Activated CD4-positive, alpha-beta T cell treated with anti-CD3 and anti-CD28 coated beads for 1 hour (primary cell): ENCODE results near the gene LCAT.
"Not testable (repeated sequence)": the region's sequence is repeated elsewhere in the genome, so short reads cannot be mapped to it uniquely, and the experiment has no call there.

Experiments
- DNase-seq: peaks from one replicate; pipeline ENCODE4 v3.0.0-alpha.2; 2020

The LCAT gene

GRCh38 chr16:67943619-67944504 is at the start of gene LCAT:
LCAT (minus strand) TSS chr16:67944120; CDS start chr16:67944101, 19 bp downstream.
- DNase-seq = no peak

DNA sequence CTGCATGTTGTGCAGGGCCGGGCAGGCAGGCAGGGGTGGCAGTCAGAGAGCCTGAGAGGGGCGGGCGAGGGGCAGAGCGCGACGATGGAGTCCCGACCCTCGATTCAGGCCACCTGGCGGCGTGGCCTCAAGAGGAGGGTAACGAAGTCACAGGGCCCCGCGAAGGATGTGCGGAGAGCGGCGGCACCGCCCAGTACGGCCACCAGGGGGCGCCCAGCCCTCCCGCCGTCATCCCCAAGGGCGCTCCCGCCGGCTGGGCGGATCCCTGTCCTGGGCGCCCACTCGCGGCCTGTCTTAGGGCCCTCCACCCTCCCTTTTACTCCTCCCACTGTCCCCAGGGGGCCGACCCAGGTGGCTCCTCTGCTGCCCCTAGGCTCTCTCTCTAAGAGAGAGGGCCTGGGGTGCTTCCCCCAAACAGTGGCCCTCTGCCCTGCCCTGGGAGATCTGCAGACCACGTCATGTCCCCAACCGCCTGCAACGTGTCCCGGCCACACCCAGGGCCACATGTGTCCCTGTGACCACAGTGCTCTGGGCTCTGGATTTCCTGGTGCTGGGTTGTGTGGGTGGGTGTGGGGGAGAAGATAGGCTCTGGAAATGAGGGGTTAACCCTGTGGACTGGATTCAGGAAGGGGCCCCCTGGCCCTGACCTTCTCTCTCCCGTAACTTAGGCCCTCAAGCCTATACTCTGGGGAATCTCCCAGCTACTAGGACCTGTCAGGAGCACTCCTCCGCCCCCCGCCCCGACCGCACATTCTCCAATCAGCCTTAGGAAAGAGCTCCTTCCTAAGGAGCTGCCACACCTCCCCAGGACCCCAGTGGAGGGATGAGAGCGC is 49.5 kb upstream of the LCAT start:
- DNase-seq = peak; percentile 73

DNA sequence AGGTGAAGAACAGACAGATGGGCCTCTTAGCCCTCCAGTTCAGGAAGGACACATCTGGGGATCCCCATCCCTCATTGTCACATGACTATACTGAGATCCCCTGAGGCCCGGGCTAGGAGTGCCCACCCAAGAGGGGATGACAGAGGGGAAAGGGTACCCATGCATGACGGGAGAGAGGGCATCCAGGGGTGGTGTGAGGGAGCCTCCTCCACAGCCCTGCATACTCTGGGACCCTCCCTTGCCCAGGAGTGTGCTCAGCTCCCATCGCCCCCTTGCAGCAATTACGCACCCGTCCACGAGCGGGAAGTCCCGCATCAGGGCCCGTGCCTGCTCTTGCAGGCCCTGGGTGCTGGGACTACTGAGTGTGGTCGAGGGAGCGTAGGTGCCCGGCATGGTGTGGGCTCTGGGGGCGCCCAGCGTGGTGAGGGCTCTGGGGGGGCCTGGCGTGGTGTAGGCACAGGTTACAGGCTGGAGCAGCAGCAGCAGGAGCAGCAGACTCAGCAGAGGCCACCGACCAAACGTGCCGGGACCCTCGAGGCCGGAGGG is 48.8 kb upstream of the LCAT start:
- DNase-seq = no peak

DNA sequence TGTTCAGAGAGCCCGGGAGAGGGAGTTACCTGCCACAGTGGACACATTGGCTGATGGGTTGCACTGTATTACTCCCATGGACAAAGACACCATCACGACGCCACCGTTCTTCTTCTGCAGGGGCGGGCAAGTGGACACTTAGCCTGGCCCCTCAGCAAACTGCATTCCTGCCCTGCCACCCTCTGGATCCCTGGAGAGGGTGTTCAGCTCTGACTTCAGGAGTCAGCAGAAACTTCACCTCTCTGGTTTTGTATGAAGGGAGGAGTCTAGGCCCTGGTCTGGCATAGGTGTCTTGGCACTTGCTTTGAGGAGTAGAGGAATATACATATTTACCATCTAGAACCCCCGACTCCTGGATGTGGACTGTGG is 46.1 kb upstream of the LCAT start:
- no peak for DNase-seq

DNA sequence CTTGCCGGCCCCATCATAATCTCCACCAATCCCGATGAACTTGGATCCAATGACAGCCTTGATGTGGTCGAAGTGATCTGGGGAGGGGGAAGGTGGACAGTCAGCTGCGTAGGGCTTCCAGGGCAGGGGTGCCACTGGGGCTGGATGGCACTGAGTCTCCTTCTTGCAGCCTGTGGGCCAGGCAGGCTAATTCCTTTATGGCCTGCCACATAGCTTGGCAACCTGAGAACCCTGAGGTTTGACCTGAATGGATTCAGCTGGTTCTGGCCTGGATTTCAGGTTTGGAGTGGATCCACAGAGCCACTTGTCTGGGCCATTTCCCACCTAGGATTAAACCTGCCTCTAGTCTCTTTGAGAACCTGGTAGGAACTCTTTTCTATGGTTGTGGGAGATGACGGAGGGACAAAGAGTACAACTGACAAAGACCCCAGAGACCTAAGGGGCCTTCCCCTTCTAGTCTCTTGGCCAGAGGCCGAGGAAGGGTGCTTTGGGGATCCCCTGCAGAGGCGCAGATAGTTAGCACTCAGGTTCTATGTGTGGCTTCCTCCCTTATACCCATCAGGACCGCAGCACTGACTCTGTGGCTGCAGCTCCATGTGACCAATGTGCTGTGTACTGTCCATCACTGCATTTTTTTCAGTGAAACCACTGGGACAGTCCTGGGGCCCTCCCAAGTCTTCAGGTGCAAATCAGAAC is 45.5 kb upstream of the LCAT start:
- no peak for DNase-seq

DNA sequence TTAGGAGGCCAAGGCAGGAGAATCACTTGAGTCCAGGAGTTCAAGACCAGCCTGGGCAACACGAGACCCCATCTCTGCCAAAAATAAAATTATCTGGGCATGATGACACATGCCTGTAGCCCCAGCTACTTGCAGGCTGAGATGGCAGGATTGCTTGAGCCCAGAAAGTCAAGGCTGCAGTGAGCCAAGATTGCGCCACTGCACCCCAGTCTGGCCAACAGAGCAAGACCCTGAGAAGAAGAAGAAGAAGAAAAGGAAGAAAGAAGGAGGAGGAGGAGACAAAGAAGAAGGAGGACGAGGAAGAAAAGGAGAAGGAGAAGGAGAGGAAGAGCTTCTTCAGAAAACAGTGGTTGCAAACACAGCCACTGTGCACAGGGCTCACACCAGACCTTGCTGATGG is 44.8 kb upstream of the LCAT start:
- no peak for DNase-seq

GRCh38 chr16:67987460-67988160 is 43.7 kb upstream of the LCAT start:
- no peak for DNase-seq

GRCh38 chr16:67986949-67987348 is 43.0 kb upstream of the LCAT start:
- DNase-seq = no peak

- no peak for DNase-seq
Observed at GRCh38 chr16:67982011-67982696, 38.2 kb upstream of the LCAT start.

GRCh38 chr16:67979955-67980678 is 36.2 kb upstream of the LCAT start, which contains the start of gene DPEP3:
DPEP3 (minus strand) TSS chr16:67980499; CDS start chr16:67980380, 119 bp downstream.
- no peak for DNase-seq

DNA sequence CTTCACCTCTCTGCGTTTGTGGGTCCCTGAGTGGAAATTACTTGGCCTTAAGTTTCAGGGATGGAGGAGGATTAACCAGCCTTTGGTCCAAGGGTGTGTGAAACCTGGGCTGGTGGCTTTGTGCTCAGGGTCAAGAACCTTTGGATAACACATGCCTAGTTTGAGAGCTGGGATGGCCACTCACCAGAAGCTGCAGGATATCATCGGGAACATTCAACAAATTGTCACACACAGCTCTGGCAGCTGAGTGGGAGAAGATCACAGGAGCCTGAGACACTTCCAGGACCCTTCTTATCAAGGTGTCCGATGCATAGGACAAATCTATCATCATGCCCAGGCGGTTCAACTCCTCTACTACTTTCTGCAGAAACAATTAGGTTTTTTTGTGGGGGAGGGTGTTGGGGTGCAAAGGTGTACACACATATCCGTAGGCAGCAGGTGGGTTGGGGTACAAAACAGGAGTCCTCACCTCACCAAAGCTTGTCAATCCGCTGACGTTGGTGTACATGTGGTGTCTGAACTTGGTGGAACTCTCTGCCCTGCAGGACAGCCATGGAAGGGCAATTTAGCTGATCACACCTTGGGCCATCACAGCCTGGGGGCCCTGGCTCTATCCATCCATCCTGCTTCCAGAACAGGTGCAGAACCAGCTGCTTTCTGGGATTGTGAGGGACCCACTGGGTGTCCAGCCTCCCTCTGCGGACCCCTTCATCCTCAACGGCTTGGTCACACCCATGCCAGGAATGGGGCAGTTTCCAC is 33.7 kb upstream of the LCAT start:
- no peak for DNase-seq

- no peak for DNase-seq
Observed at GRCh38 chr16:67977005-67977404, 33.1 kb upstream of the LCAT start.

DNA sequence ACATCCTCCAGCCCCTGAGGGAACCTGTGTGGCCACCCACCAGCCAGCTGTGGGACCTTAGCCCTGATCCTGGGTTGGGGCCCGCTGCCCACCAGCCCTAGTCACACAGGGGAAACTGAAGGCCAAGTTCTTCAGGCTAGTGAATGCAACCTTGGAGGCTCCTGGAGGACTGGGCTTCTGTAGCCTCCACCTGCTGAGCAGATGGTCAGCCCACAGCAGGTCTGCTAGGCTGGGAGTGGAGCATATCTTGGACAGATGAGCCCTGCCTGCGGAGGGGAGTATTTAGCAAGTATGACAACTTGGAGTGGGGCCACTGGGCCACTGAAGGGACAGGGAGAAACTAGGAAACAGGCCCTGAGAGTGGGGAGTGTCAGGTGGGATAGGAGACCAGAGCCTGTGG is 32.3 kb upstream of the LCAT start:
- DNase-seq = no peak

- no peak for DNase-seq
Observed at GRCh38 chr16:67975321-67976105, 31.6 kb upstream of the LCAT start.

DNA sequence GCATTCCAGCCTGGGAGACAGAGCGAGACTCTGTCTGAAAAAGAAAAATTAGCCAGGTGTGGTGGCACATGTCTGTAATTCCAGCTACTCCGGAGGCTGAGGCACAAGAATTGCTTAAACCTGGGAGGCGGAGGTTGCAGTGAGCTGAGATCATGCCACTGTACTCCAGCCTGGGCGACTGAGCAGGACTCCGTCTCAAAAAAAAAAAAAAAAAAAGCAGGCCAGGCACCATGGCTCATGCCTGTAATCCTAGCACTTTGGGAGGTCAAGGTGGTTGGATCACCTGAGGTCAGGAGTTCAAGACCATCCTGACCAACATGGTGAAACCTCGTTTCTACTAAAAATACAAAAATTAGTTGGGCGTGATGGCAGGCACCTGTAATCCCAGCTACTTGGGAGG is 28.4 kb upstream of the LCAT start:
- not testable (repeated sequence) for DNase-seq

DNA sequence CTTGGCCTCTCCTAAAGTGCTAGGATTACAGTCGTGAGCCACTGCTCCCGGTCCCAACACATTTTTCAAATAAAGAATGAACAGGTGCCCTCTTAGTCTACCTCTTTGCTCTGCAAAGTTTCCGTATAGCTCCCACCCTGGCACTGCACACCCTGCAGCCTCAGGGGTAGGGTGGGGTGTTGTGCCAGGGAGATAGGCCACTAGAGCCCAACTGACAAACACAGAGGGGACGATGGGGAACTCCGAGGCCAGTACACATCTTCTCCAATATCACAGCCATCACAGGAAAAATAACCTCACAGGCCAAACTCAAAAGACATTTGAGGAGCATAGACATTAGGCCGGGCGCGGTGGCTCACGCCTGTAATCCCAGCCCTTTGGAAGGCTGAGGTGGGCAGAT is 27.2 kb upstream of the LCAT start:
- DNase-seq = no peak

- DNase-seq = no peak
Observed at GRCh38 chr16:67969254-67970039, 25.5 kb upstream of the LCAT start.
